OCI-LY1 (cell line): Measurements from ENCODE around the gene AGR3.

Experiments used
- CTCF ChIP-seq: fragments of 200-600 bp; sonication (generic), shearing (Covaris generic); IDR thresholded peaks from 2 replicates; pipeline ENCODE4 v1.5.1; 2017; ENCODE audit warnings: mild to moderate bottlenecking, antibody characterized with exemption, low read length, moderate library complexity, mixed read lengths
- EZH2 ChIP-seq: fragments of 200-600 bp; sonication (generic), shearing (Covaris generic); IDR thresholded peaks from 2 replicates; pipeline ENCODE4 v1.8.0; 2017; ENCODE audit warnings: borderline replicate concordance, mixed run types, mild to moderate bottlenecking, antibody characterized with exemption, low read length, moderate library complexity, mixed read lengths

GRCh38 chr7:16811551-16811950 is 70.2 kb downstream of the AGR3 start:
- TF ChIP-seq EZH2 (no peak), CTCF (no peak)
